ENCODE measurements around the gene PIEZO2. TPM values are rescaled to one million over a fixed set of nuclear protein-coding genes. Genes with fewer than 3 reads are reported as not detected.

PIEZO2 gene
- polyA plus RNA-seq, 1 experiment, result 4.6 TPM

DNA sequence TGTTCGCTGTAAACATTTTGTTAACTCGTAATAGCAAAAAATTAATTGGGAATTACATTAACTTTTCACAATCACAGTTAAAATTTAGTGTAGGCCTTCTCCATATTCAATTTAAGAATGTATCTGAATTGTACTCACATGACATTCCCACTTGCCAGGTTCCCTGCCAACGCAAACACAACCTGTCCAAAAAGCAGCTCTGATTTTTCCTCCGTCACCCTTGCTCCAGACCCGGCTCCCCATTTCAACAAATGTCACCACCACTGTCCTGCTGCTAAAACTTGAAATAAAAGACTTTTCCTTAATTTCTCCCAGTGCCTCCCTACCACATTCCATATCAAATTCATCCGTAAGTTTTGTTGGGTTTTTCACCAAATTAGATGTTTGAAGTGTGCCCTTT, 120.3 kb downstream of the PIEZO2 start:
- peaks cover 2% of the 10 kb centered on the region for H3K27me3 ChIP-seq (ENCODE audit: control insufficient read depth, insufficient read depth, low read length)
- CTCF ChIA-PET, result interaction anchor here (0.6 to 4.7 kb wide), 3 partner anchors 9 to 146 kb away, joined by 3 to 28 read pairs (median 3); no protein-coding TSS in a partner anchor

DNA sequence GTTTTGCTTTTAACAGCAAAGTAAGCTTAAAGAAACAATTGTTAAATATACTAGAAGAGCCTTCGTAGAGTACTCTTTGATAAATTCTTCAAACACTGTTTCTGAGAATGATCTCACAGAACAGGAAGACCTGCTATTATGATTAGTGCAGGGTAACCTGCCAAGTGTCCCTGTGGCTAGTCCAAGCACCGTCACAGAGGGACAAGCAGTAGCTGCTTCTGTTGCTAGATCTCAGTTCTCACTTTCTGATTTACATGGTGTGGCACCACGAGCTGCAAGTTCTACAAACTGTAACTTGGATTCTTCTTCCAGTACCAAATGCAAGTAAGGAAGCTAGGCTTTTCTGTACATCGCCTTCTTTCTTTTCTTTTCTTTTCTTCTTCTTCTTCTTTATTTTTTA, 121.5 kb downstream of the PIEZO2 start:
- ChIA-PET POLR2A (no interaction called here), CTCF (interaction anchor here (0.6 to 4.7 kb wide), 3 partner anchors 13 to 263 kb away, joined by 3 to 28 read pairs (median 3); no protein-coding TSS in a partner anchor)
- Histone ChIP-seq H3K36me3 (ENCODE audit: control insufficient read depth, insufficient read depth, low read length) (no peaks in the 10 kb centered on the region), H3K4me3 (ENCODE audit: low read depth, low read length) (no peak overlapping the region), H3K27me3 (ENCODE audit: control insufficient read depth, insufficient read depth, low read length) (peaks cover 2% of the 10 kb centered on the region)
- DNase-seq (ENCODE audit: low read depth), result no peak
- TF ChIP-seq, protein P1, sequence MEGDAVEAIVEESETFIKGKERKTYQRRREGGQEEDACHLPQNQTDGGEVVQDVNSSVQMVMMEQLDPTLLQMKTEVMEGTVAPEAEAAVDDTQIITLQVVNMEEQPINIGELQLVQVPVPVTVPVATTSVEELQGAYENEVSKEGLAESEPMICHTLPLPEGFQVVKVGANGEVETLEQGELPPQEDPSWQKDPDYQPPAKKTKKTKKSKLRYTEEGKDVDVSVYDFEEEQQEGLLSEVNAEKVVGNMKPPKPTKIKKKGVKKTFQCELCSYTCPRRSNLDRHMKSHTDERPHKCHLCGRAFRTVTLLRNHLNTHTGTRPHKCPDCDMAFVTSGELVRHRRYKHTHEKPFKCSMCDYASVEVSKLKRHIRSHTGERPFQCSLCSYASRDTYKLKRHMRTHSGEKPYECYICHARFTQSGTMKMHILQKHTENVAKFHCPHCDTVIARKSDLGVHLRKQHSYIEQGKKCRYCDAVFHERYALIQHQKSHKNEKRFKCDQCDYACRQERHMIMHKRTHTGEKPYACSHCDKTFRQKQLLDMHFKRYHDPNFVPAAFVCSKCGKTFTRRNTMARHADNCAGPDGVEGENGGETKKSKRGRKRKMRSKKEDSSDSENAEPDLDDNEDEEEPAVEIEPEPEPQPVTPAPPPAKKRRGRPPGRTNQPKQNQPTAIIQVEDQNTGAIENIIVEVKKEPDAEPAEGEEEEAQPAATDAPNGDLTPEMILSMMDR (IDR thresholded peaks at IDR 0.05; ENCODE audit: insufficient read depth, low read depth, low read length), result no peak

More for the DNA sequence above, 120.3 kb downstream of the PIEZO2 start:
- POLR2A ChIA-PET, result no interaction called here
- Histone ChIP-seq H3K36me3 (ENCODE audit: control insufficient read depth, insufficient read depth, low read length) (no peaks in the 10 kb centered on the region), H3K4me3 (ENCODE audit: low read depth, low read length) (no peak overlapping the region)
- TF ChIP-seq, protein P1 (IDR thresholded peaks at IDR 0.05; ENCODE audit: insufficient read depth, low read depth, low read length), result no peak
- DNase-seq (ENCODE audit: low read depth), result no peak

DNA sequence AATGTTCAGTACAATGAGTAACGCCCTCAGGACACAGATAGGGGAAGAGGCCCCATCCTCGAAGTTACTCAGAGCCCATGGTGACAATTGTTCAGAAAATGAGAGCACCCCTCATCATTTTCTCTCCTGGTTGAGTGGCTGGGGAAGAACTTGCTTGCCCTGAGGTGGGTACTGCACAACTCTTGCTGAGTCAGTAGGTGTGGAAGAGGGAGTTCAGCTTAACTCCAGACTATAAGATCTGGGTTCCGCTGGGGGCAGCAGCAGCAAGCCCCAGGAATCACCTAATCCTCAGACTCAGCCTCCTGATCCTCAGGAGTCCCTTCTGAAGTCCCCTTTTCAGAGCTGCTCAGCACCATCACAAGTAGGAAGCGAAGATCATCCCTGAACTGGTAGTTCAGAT, 123.7 kb downstream of the PIEZO2 start:
- Histone ChIP-seq H3K4me3 (ENCODE audit: low read depth, low read length) (no peak overlapping the region), H3K27me3 (ENCODE audit: control insufficient read depth, insufficient read depth, low read length) (no peaks in the 10 kb centered on the region), H3K36me3 (ENCODE audit: control insufficient read depth, insufficient read depth, low read length) (no peaks in the 10 kb centered on the region)
- POLR2A ChIA-PET, result no interaction called here
- TF ChIP-seq, protein P1 (IDR thresholded peaks at IDR 0.05; ENCODE audit: insufficient read depth, low read depth, low read length), result no peak
- no peak for DNase-seq (ENCODE audit: low read depth)
- CTCF ChIA-PET, result no interaction called here

DNA sequence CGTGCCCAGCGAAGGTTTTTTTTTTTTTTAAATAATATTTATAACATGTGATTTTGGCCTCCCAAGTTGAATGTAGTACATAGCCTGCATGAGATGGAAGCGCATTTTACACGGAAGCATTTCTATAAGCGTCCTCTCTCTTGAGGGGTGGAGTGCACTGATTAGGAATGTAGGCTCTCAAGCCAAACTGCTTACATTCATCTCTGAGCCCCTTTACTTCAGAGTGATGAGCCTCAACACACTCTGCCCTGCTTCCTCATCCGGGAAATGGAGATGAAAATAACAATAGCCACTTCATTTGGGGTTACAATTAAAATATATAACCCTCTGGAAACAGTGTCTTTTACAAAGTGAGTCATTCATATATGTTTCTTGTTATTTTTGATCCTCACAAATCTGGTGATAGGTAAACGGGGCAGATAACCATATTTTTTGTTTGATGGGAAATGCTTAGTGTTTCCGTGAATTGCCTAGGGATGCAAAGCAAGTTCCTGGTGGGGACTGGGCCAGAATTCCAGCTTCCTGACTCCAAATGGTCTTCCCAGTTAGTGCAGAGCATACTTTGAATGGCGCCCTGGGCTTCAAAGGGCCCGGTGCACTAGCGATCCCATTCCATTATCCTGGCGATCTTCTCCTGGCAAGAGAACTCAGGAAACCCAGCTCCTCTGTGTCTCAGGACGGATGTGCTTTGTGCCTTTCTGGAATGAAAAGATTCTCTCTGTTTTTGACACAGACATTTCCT, 124.3 kb downstream of the PIEZO2 start:
- Histone ChIP-seq H3K27me3 (ENCODE audit: control insufficient read depth, insufficient read depth, low read length) (no peaks in the 10 kb centered on the region), H3K36me3 (ENCODE audit: control insufficient read depth, insufficient read depth, low read length) (no peaks in the 10 kb centered on the region), H3K4me3 (ENCODE audit: low read depth, low read length) (no peak overlapping the region)
- POLR2A ChIA-PET, result no interaction called here
- CTCF ChIA-PET, result no interaction called here
- TF ChIP-seq, protein P1 (IDR thresholded peaks at IDR 0.05; ENCODE audit: insufficient read depth, low read depth, low read length), result no peak
- no peak for DNase-seq (ENCODE audit: low read depth)

DNA sequence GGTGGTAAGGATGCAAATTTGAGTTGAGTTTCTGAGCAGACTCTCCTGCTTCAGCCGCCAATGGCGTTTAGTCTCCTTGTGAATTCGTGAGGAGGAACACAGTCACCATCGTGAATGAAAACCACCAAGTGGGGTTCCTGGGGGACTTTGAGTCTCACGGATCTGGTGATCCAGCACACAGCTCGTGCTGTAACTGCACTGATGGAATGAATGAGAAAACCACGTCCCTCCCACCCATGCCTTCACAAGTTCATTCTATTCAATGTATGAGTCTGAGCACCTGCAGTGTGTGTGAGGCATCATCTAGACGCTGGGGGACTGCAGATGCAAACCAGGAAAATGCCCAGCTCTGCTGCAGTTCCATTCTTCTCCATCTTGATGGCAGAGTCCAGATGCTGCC, 127.9 kb downstream of the PIEZO2 start:
- CTCF ChIA-PET, result no interaction called here

More for the DNA sequence above, 127.9 kb downstream of the PIEZO2 start:
- Histone ChIP-seq H3K36me3 (ENCODE audit: control insufficient read depth, insufficient read depth, low read length) (no peaks in the 10 kb centered on the region), H3K4me3 (ENCODE audit: low read depth, low read length) (no peak overlapping the region), H3K27me3 (ENCODE audit: control insufficient read depth, insufficient read depth, low read length) (no peaks in the 10 kb centered on the region)
- TF ChIP-seq, protein P1 (IDR thresholded peaks at IDR 0.05; ENCODE audit: insufficient read depth, low read depth, low read length), result no peak
- no peak for DNase-seq (ENCODE audit: low read depth)
- POLR2A ChIA-PET, result no interaction called here

All from BJ (cell line).